Colonic mucosa (tissue), 4 donors: ENCODE measurements around the gene SLMAP. TPM values are rescaled to one million over a fixed set of nuclear protein-coding genes. Genes with fewer than 3 reads are reported as not detected.
A peak's percentile ranks its signal among the peaks of the same experiment; 100 is the strongest.
"Not testable (repeated sequence)": the region's sequence is repeated elsewhere in the genome, so short reads cannot be mapped to it uniquely, and the experiment has no call there.

Source experiments
- DNase-seq: peaks from one replicate; pipeline ENCODE4 v3.0.0-alpha.2; 2020
- H3K27ac ChIP-seq: fragments of 200-600 bp; one replicate; pipeline ENCODE4 v1.8.0; 2021
- H3K27me3 ChIP-seq: fragments of 200-600 bp; one replicate; pipeline ENCODE4 v1.8.0; 2021
- H3K36me3 ChIP-seq: fragments of 200-600 bp; one replicate; pipeline ENCODE4 v1.8.0; 2021
- H3K4me1 ChIP-seq: fragments of 200-600 bp; one replicate; pipeline ENCODE4 v1.8.0; 2021; ENCODE audit warnings: mild to moderate bottlenecking
- H3K4me3 ChIP-seq: fragments of 200-600 bp; one replicate; pipeline ENCODE4 v1.8.0; 2021
- H3K9ac ChIP-seq, 2 donors: one replicate each; pipeline ENCODE4 v1.7.0; 2013; ENCODE audit warnings: control low read depth in 2 of 2, low read depth in 2 of 2, low read length in 2 of 2
- H3K9me3 ChIP-seq: fragments of 200-600 bp; one replicate; pipeline ENCODE4 v1.8.0; 2021
- CTCF ChIP-seq: fragments of 200-600 bp; IDR thresholded peaks from one replicate; pipeline ENCODE4 v1.8.0; 2022; ENCODE audit warnings: antibody characterized with exemption, mild to moderate bottlenecking
- intact Hi-C: fragments of 100-400 bp; cut with DNase I; formaldehyde crosslinking; loops from one replicate; pipeline ENCODE4 v1.14.1; 2022
- total RNA-seq, 2 donors: library from RNA; stranded (reverse); fragmentation: NEBNext Ultra II Directional in 1 of 2; extraction: Animal tissue kit (Norgen Biotek cat#: 25700) in 1 of 2; gene quantifications; one replicate each; pipeline ENCODE4 v1.2.1, GENCODE V29; 2021
- donor health status: healthy.
- donor health status: DM: no; HTN: no; CAD: no.
- donor health status: DM: no; HTN: no; CAD: no.

Gene SLMAP
- total RNA-seq, 2 donors from 2014 or later: 81.1 to 124 TPM

- Histone ChIP-seq H3K9me3 (no peaks in the 10 kb centered on the region), H3K27ac (peak overlapping the region; percentile 62), H3K4me1 (peaks cover 15% of the 10 kb centered on the region), H3K27me3 (no peaks in the 10 kb centered on the region), H3K9ac (no peak overlapping the region), H3K36me3 (no peaks in the 10 kb centered on the region), H3K4me3 (no peak overlapping the region)
- TF ChIP-seq CTCF: no peak
- intact Hi-C loops: no loop called here
- DNase-seq: peak; percentile 77
Measured at GRCh38 chr3:57803647-57804081, 47.6 kb downstream of the SLMAP start.

GRCh38 chr3:57805266-57805665, 49.2 kb downstream of the SLMAP start:
- no peaks in the 10 kb centered on the region for H3K36me3 ChIP-seq
- H3K4me1 ChIP-seq: peaks cover 10% of the 10 kb centered on the region
- no peak for TF ChIP-seq CTCF
- no peaks in the 10 kb centered on the region for H3K27me3 ChIP-seq
- H3K9ac ChIP-seq: no peak overlapping the region
- no peaks in the 10 kb centered on the region for H3K9me3 ChIP-seq
- no peak overlapping the region for H3K4me3 ChIP-seq
- no peak overlapping the region for H3K27ac ChIP-seq
- no peak for DNase-seq
- intact Hi-C loops: no loop called here

GRCh38 chr3:57805674-57806073, 49.6 kb downstream of the SLMAP start:
- no peaks in the 10 kb centered on the region for H3K36me3 ChIP-seq
- H3K9me3 ChIP-seq: no peaks in the 10 kb centered on the region
- H3K4me1 ChIP-seq: peaks cover 10% of the 10 kb centered on the region
- H3K4me3 ChIP-seq: no peak overlapping the region
- DNase-seq: no peak
- no peak overlapping the region for H3K9ac ChIP-seq
- intact Hi-C loops: no loop called here
- no peak for TF ChIP-seq CTCF
- no peaks in the 10 kb centered on the region for H3K27me3 ChIP-seq
- H3K27ac ChIP-seq: no peak overlapping the region

GRCh38 chr3:57806195-57806594, 50.1 kb downstream of the SLMAP start:
- H3K4me3 ChIP-seq, DNase-seq, H3K27me3 ChIP-seq, H3K27ac ChIP-seq, H3K9ac ChIP-seq, intact Hi-C loops, H3K36me3 ChIP-seq, H3K9me3 ChIP-seq: not testable (repeated sequence)
- H3K4me1 ChIP-seq: peaks cover 10% of the 10 kb centered on the region

GRCh38 chr3:57808961-57809608, 53.0 kb downstream of the SLMAP start:
- DNase-seq: no peak
- no peak overlapping the region for H3K27ac ChIP-seq
- H3K9me3 ChIP-seq: no peaks in the 10 kb centered on the region
- no peak overlapping the region for H3K9ac ChIP-seq
- TF ChIP-seq CTCF: no peak
- H3K4me1 ChIP-seq: no peaks in the 10 kb centered on the region
- no peaks in the 10 kb centered on the region for H3K27me3 ChIP-seq
- H3K4me3 ChIP-seq: no peak overlapping the region
- no peaks in the 10 kb centered on the region for H3K36me3 ChIP-seq
- intact Hi-C loops: no loop called here

- Histone ChIP-seq H3K27me3 (no peaks in the 10 kb centered on the region), H3K9ac (no peak overlapping the region), H3K27ac (no peak overlapping the region), H3K4me3 (no peak overlapping the region), H3K9me3 (no peaks in the 10 kb centered on the region), H3K4me1 (no peaks in the 10 kb centered on the region), H3K36me3 (no peaks in the 10 kb centered on the region)
- intact Hi-C loops: no loop called here
- DNase-seq: no peak
- TF ChIP-seq CTCF: no peak
Measured at GRCh38 chr3:57809609-57809968, 53.5 kb downstream of the SLMAP start.
